HG03066 (cell line): ENCODE measurements around the gene CFL2.
"Not testable (repeated sequence)": the region's sequence is repeated elsewhere in the genome, so short reads cannot be mapped to it uniquely, and the experiment has no call there.

Experiments
- ATAC-seq: cut with Tn5 transposase; IDR thresholded peaks from one replicate; pipeline ENCODE4 v1.9.1; 2021; ENCODE audit warnings: low read depth; ENCODE audit not compliant: unreplicated experiment

CFL2 gene

GRCh38 chr14:34714320-34715126 is at the start of gene CFL2:
Gene CFL2, minus strand, starts transcription at chr14:34714593. Its CDS starts 53 bp downstream, at chr14:34714540.
- peak; percentile 79 for ATAC-seq

GRCh38 chr14:34755215-34755614 is 40.8 kb upstream of the CFL2 start:
- no peak for ATAC-seq

GRCh38 chr14:34754687-34755086 is 40.3 kb upstream of the CFL2 start:
- no peak for ATAC-seq

- ATAC-seq: no peak
Observed at GRCh38 chr14:34750670-34751069, 36.3 kb upstream of the CFL2 start.

- no peak for ATAC-seq
Observed at GRCh38 chr14:34750233-34750632, 35.8 kb upstream of the CFL2 start.

GRCh38 chr14:34749408-34749807 is 35.0 kb upstream of the CFL2 start:
- ATAC-seq: no peak

GRCh38 chr14:34742270-34743115 is 28.1 kb upstream of the CFL2 start:
- ATAC-seq: no peak

- ATAC-seq: no peak
Observed at GRCh38 chr14:34741840-34742239, 27.4 kb upstream of the CFL2 start.

GRCh38 chr14:34740139-34740538 is 25.7 kb upstream of the CFL2 start:
- not testable (repeated sequence) for ATAC-seq

- not testable (repeated sequence) for ATAC-seq
Observed at GRCh38 chr14:34737079-34737478, 22.7 kb upstream of the CFL2 start.

GRCh38 chr14:34733245-34733644 is 18.9 kb upstream of the CFL2 start:
- no peak for ATAC-seq

- no peak for ATAC-seq
Observed at GRCh38 chr14:34732802-34733201, 18.4 kb upstream of the CFL2 start.

GRCh38 chr14:34723867-34724266 is 9.5 kb upstream of the CFL2 start:
- no peak for ATAC-seq

GRCh38 chr14:34722723-34723545 is 8.5 kb upstream of the CFL2 start:
- ATAC-seq: no peak

- no peak for ATAC-seq
Observed at GRCh38 chr14:34721129-34721528, 6.7 kb upstream of the CFL2 start.

GRCh38 chr14:34718750-34719304 is 4.4 kb upstream of the CFL2 start:
- no peak for ATAC-seq

GRCh38 chr14:34715127-34715863 is 902 bp upstream of the CFL2 start:
- ATAC-seq: no peak

- ATAC-seq: peak; percentile 23
Observed at GRCh38 chr14:34713681-34714319, 593 bp downstream of the CFL2 start.

- no peak for ATAC-seq
Observed at GRCh38 chr14:34713122-34713680, 1.2 kb downstream of the CFL2 start.
